HCT116 (cell line): Measurements from ENCODE around the gene TWIST1.

Experiments
- EGR1 ChIP-seq: IDR thresholded peaks from 2 replicates; pipeline ENCODE4 v1.6.1; 2012; ENCODE audit warnings: low read depth
- EZH2phosphoT487 ChIP-seq: fragments of 200-600 bp; IDR thresholded peaks from 2 replicates; pipeline ENCODE4 v1.6.1; 2018; ENCODE audit warnings: antibody characterized with exemption, borderline replicate concordance

DNA sequence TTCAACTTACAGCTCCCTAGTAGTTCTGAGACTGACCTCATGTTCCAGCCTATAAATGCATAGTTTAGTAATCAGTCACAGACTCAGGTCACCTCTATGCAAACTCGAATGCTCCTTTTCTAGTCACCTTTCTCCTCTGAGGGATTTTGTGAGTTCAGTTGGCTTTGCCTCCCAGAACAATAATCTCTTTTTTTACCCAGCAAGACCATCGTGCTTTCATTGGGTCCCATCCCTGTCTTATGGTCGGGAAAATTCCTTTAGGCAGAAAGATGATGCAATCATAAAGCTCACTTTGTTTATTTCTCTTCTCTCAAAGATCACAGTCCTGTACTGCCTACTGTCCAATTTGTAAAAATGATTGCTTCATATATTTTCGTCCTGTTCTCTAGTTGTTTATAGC, 38.4 kb downstream of the TWIST1 start:
- no peak for TF ChIP-seq EZH2phosphoT487
- TF ChIP-seq EGR1, result no peak
